GM23248 (cell line): Measurements from ENCODE around the gene UBE2D4.

ENCODE experiments used
- EZH2 ChIP-seq: fragments of 200-600 bp; sonication (generic); IDR thresholded peaks from 2 replicates; pipeline ENCODE4 v1.6.1; 2018; ENCODE audit warnings: antibody characterized with exemption, mild to moderate bottlenecking; ENCODE audit not compliant: insufficient read depth, poor library complexity, severe bottlenecking
- EZH2phosphoT487 ChIP-seq: fragments of 200-600 bp; sonication (generic); IDR thresholded peaks from 2 replicates; pipeline ENCODE4 v1.6.1; 2018; ENCODE audit warnings: antibody characterized with exemption, moderate library complexity, mild to moderate bottlenecking, low read depth; ENCODE audit not compliant: insufficient read depth

DNA sequence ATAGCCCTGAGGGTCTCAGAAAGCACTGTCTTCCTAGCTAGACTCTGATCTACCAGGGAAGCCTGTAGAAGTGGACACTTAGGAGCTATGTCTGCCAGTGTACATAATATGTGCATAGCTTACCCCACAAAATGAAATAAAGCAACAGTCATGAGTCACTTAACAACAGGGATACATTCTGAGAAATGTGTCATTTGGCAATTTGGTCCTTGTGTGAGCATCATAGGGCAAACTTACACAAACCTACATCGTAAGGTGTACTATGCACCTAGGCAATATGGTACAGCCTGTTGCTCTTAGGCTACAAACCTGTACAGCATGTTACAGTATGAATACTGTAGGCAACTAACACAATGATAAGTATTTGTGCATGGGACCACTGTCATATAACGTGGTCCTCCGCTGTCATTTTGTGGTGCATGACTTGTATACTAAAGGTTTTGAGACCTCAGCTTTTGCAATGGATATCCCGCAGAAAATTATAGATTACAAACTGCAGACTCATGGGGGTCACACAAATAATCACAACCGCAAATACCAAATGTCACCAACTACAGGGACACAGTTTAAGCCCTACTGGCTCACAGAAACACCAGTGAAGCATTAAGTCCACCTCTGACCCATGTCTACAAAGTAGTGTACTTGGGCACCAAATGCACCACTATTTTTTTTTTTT is 21.6 kb upstream of the UBE2D4 start:
- TF ChIP-seq EZH2 (no peak), EZH2phosphoT487 (no peak)
